ENCODE data around the gene CFAP45. TPM values are rescaled to one million over a fixed set of nuclear protein-coding genes. Genes with fewer than 3 reads are reported as not detected.
A peak's percentile ranks its signal among the peaks of the same experiment; 100 is the strongest.

The CFAP45 gene
- total and polyA plus RNA-seq, 9 of the 15 experiments (the other 6 are each of a cell fraction or from before 2014, with no cell fraction given), result 0.65 to 2.4 (median 1.5) TPM

DNA sequence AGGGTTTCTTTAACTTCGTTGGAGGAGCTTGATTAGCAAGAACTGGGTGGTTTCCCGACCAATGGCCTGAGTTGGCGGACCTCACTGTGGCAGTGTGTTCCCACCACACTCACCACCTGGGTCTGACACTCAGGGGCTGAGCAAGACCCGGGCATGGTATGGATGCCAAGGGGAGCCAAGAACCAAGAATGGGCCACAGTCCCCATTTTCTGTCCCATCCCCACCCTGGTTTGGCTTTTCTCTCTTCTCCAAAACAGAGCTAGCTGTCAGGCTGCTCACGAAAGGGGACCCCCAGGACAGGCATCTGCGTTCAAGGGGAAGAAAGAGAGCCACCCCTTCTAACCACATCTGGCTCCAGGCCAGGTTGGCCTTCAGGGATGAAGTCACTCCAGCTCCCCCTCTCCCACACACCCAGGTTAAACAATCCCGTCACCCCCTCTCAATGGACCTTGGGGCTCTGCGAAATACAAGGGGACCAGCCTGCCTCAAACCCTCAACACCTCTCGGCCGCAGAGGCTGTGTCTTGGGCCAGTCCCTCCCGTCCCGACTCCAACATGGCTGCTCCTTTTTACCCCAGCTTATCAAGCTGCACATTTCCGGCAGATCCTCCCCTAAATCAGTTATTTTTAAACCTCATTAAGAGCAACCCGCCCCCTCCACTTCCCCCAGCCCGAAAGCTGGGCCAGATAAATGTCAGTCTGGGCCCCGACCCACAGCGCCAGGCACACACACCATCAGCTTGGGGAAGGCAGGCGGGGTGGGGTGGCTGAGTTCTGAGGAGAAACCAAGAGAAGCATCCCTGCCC lies 21.9 kb upstream of the CFAP45 start (continued):
- TF ChIP-seq CREB1 (IDR thresholded peaks at IDR 0.05) (no peak), CREB1 (CRISPR knock-in tag; IDR thresholded peaks at IDR 0.05) (no peak; the same call in 1 of the 2 replicates), NFXL1 (CRISPR knock-in tag; IDR thresholded peaks at IDR 0.05) (no peak), TEAD2 (tag; IDR thresholded peaks at IDR 0.05) (no peak), TAF1 (IDR thresholded peaks at IDR 0.05; ENCODE audit: control insufficient read depth, extremely low read depth, insufficient read depth, low read length, severe bottlenecking) (no peak), TSC22D4 (tag; IDR thresholded peaks at IDR 0.05) (no peak), CBFB (CRISPR knock-in tag; IDR thresholded peaks at IDR 0.05) (no peak), POLR2B (IDR thresholded peaks at IDR 0.05; ENCODE audit: low read depth, partially characterized antibody) (no peak), ZNF75A (CRISPR knock-in tag; IDR thresholded peaks at IDR 0.05) (no peak), SIN3B (IDR thresholded peaks at IDR 0.05; ENCODE audit: low read depth) (no peak), CBX1 (IDR thresholded peaks at IDR 0.05; ENCODE audit: low read depth) (no peak), ILF3 (IDR thresholded peaks at IDR 0.05; ENCODE audit: borderline replicate concordance) (no peak), HMG20A (CRISPR knock-in tag; conservative IDR thresholded peaks at IDR 0.05) (no peak), ZFP36 (IDR thresholded peaks at IDR 0.05; ENCODE audit: low read depth, low read length, partially characterized antibody) (no peak), MEF2A (IDR thresholded peaks at IDR 0.05; ENCODE audit: control insufficient read depth, low read depth, low read length) (peak; percentile 87), RBM17 (IDR thresholded peaks at IDR 0.05; ENCODE audit: borderline replicate concordance, low read depth, low read length) (no peak), LCOR (CRISPR knock-in tag; IDR thresholded peaks at IDR 0.05) (0 out of 2 replicates have a peak, but pooled peaks have one; percentile 51), SNIP1 (IDR thresholded peaks at IDR 0.05; ENCODE audit: low read depth) (no peak), TEAD1 (CRISPR knock-in tag; IDR thresholded peaks at IDR 0.05) (no peak)
- TF ChIP-seq, protein P1, sequence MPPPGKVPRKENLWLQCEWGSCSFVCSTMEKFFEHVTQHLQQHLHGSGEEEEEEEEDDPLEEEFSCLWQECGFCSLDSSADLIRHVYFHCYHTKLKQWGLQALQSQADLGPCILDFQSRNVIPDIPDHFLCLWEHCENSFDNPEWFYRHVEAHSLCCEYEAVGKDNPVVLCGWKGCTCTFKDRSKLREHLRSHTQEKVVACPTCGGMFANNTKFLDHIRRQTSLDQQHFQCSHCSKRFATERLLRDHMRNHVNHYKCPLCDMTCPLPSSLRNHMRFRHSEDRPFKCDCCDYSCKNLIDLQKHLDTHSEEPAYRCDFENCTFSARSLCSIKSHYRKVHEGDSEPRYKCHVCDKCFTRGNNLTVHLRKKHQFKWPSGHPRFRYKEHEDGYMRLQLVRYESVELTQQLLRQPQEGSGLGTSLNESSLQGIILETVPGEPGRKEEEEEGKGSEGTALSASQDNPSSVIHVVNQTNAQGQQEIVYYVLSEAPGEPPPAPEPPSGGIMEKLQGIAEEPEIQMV (tag; conservative IDR thresholded peaks at IDR 0.05; ENCODE audit: low read depth), result no peak
- TF ChIP-seq, protein P2, sequence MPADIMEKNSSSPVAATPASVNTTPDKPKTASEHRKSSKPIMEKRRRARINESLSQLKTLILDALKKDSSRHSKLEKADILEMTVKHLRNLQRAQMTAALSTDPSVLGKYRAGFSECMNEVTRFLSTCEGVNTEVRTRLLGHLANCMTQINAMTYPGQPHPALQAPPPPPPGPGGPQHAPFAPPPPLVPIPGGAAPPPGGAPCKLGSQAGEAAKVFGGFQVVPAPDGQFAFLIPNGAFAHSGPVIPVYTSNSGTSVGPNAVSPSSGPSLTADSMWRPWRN (IDR thresholded peaks at IDR 0.05; ENCODE audit: low read depth), result no peak
- TF ChIP-seq, protein P3, sequence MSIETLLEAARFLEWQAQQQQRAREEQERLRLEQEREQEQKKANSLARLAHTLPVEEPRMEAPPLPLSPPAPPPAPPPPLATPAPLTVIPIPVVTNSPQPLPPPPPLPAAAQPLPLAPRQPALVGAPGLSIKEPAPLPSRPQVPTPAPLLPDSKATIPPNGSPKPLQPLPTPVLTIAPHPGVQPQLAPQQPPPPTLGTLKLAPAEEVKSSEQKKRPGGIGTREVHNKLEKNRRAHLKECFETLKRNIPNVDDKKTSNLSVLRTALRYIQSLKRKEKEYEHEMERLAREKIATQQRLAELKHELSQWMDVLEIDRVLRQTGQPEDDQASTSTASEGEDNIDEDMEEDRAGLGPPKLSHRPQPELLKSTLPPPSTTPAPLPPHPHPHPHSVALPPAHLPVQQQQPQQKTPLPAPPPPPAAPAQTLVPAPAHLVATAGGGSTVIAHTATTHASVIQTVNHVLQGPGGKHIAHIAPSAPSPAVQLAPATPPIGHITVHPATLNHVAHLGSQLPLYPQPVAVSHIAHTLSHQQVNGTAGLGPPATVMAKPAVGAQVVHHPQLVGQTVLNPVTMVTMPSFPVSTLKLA (conservative IDR thresholded peaks at IDR 0.05), result peak in 1 of 2 experiments; percentile 43; a peak in 1 of 4 replicates
- TF ChIP-seq, protein P4, sequence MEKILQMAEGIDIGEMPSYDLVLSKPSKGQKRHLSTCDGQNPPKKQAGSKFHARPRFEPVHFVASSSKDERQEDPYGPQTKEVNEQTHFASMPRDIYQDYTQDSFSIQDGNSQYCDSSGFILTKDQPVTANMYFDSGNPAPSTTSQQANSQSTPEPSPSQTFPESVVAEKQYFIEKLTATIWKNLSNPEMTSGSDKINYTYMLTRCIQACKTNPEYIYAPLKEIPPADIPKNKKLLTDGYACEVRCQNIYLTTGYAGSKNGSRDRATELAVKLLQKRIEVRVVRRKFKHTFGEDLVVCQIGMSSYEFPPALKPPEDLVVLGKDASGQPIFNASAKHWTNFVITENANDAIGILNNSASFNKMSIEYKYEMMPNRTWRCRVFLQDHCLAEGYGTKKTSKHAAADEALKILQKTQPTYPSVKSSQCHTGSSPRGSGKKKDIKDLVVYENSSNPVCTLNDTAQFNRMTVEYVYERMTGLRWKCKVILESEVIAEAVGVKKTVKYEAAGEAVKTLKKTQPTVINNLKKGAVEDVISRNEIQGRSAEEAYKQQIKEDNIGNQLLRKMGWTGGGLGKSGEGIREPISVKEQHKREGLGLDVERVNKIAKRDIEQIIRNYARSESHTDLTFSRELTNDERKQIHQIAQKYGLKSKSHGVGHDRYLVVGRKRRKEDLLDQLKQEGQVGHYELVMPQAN (IDR thresholded peaks at IDR 0.05; ENCODE audit: borderline replicate concordance), result no peak

All from K562 (cell line).